Measurements from ENCODE around the gene KLK4. TPM values are rescaled to one million over a fixed set of nuclear protein-coding genes. Genes with fewer than 3 reads are reported as not detected.

The KLK4 gene
- total and polyA plus RNA-seq, 9 of the 15 experiments (the other 6 are each of a cell fraction or from before 2014, with no cell fraction given): not detected

- TF ChIP-seq, protein P1, sequence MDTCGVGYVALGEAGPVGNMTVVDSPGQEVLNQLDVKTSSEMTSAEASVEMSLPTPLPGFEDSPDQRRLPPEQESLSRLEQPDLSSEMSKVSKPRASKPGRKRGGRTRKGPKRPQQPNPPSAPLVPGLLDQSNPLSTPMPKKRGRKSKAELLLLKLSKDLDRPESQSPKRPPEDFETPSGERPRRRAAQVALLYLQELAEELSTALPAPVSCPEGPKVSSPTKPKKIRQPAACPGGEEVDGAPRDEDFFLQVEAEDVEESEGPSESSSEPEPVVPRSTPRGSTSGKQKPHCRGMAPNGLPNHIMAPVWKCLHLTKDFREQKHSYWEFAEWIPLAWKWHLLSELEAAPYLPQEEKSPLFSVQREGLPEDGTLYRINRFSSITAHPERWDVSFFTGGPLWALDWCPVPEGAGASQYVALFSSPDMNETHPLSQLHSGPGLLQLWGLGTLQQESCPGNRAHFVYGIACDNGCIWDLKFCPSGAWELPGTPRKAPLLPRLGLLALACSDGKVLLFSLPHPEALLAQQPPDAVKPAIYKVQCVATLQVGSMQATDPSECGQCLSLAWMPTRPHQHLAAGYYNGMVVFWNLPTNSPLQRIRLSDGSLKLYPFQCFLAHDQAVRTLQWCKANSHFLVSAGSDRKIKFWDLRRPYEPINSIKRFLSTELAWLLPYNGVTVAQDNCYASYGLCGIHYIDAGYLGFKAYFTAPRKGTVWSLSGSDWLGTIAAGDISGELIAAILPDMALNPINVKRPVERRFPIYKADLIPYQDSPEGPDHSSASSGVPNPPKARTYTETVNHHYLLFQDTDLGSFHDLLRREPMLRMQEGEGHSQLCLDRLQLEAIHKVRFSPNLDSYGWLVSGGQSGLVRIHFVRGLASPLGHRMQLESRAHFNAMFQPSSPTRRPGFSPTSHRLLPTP (IDR thresholded peaks at IDR 0.05; ENCODE audit: borderline replicate concordance, extremely low read depth, insufficient read length): no peak
- TF ChIP-seq TGIF2 (CRISPR knock-in tag; IDR thresholded peaks at IDR 0.05) (no peak), SPI1 (IDR thresholded peaks at IDR 0.05; ENCODE audit: borderline replicate concordance, low read depth, low read length) (no peak), SREBF1 (IDR thresholded peaks at IDR 0.05; ENCODE audit: borderline replicate concordance, low read depth, low read length) (no peak), NFRKB (IDR thresholded peaks at IDR 0.05; ENCODE audit: low read depth) (no peak), ZEB2 (IDR thresholded peaks at IDR 0.05) (no peak), PKNOX1 (IDR thresholded peaks at IDR 0.05) (peak; percentile 32; the same call in 1 of the 2 replicates), ZNF384 (IDR thresholded peaks at IDR 0.05; ENCODE audit: low read depth, low read length) (no peak), GABPB1 (CRISPR knock-in tag; IDR thresholded peaks at IDR 0.05) (peak; percentile 70; the same call in 1 of the 2 replicates), ARNT (IDR thresholded peaks at IDR 0.05) (no peak), ZNF174 (CRISPR knock-in tag; IDR thresholded peaks at IDR 0.05) (no peak), ZNF57 (CRISPR knock-in tag; IDR thresholded peaks at IDR 0.05) (no peak), ZNF347 (CRISPR knock-in tag; IDR thresholded peaks at IDR 0.05; ENCODE audit: low read depth) (no peak), HIVEP1 (CRISPR knock-in tag; IDR thresholded peaks at IDR 0.05) (no peak)
- TF ChIP-seq, protein P2, sequence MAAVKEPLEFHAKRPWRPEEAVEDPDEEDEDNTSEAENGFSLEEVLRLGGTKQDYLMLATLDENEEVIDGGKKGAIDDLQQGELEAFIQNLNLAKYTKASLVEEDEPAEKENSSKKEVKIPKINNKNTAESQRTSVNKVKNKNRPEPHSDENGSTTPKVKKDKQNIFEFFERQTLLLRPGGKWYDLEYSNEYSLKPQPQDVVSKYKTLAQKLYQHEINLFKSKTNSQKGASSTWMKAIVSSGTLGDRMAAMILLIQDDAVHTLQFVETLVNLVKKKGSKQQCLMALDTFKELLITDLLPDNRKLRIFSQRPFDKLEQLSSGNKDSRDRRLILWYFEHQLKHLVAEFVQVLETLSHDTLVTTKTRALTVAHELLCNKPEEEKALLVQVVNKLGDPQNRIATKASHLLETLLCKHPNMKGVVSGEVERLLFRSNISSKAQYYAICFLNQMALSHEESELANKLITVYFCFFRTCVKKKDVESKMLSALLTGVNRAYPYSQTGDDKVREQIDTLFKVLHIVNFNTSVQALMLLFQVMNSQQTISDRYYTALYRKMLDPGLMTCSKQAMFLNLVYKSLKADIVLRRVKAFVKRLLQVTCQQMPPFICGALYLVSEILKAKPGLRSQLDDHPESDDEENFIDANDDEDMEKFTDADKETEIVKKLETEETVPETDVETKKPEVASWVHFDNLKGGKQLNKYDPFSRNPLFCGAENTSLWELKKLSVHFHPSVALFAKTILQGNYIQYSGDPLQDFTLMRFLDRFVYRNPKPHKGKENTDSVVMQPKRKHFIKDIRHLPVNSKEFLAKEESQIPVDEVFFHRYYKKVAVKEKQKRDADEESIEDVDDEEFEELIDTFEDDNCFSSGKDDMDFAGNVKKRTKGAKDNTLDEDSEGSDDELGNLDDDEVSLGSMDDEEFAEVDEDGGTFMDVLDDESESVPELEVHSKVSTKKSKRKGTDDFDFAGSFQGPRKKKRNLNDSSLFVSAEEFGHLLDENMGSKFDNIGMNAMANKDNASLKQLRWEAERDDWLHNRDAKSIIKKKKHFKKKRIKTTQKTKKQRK (IDR thresholded peaks at IDR 0.05; ENCODE audit: borderline replicate concordance, low read depth, low read length): no peak
- TF ChIP-seq, protein P3, sequence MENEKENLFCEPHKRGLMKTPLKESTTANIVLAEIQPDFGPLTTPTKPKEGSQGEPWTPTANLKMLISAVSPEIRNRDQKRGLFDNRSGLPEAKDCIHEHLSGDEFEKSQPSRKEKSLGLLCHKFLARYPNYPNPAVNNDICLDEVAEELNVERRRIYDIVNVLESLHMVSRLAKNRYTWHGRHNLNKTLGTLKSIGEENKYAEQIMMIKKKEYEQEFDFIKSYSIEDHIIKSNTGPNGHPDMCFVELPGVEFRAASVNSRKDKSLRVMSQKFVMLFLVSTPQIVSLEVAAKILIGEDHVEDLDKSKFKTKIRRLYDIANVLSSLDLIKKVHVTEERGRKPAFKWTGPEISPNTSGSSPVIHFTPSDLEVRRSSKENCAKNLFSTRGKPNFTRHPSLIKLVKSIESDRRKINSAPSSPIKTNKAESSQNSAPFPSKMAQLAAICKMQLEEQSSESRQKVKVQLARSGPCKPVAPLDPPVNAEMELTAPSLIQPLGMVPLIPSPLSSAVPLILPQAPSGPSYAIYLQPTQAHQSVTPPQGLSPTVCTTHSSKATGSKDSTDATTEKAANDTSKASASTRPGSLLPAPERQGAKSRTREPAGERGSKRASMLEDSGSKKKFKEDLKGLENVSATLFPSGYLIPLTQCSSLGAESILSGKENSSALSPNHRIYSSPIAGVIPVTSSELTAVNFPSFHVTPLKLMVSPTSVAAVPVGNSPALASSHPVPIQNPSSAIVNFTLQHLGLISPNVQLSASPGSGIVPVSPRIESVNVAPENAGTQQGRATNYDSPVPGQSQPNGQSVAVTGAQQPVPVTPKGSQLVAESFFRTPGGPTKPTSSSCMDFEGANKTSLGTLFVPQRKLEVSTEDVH (IDR thresholded peaks at IDR 0.05; ENCODE audit: low read depth, partially characterized antibody): peak; percentile 20
- TF ChIP-seq, protein P4, sequence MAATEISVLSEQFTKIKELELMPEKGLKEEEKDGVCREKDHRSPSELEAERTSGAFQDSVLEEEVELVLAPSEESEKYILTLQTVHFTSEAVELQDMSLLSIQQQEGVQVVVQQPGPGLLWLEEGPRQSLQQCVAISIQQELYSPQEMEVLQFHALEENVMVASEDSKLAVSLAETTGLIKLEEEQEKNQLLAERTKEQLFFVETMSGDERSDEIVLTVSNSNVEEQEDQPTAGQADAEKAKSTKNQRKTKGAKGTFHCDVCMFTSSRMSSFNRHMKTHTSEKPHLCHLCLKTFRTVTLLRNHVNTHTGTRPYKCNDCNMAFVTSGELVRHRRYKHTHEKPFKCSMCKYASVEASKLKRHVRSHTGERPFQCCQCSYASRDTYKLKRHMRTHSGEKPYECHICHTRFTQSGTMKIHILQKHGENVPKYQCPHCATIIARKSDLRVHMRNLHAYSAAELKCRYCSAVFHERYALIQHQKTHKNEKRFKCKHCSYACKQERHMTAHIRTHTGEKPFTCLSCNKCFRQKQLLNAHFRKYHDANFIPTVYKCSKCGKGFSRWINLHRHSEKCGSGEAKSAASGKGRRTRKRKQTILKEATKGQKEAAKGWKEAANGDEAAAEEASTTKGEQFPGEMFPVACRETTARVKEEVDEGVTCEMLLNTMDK (IDR thresholded peaks at IDR 0.05; ENCODE audit: borderline replicate concordance, insufficient read depth, low read depth, low read length, poor library complexity, severe bottlenecking): no peak
Observed at GRCh38 chr19:50899569-50899968, 11.6 kb downstream of the KLK4 start (continued).

Measured in K562 (cell line).